IMR-90 (cell line): ENCODE results near the gene PLXDC1. TPM values are rescaled to one million over a fixed set of nuclear protein-coding genes. Genes with fewer than 3 reads are reported as not detected.

Source experiments
- ATAC-seq: fragments of 200-7000 bp; cut with Tn5 transposase; 2 replicates; pipeline ENCODE4 v1.9.1; 2020; ENCODE audit warnings: low read depth, mild to moderate bottlenecking, moderate library complexity
- BruUV-seq: library from RNA; stranded (reverse); fragments of 400-500 nt; replicated peaks from 2 replicates; lab custom pipeline; 2021; lab: Mats Ljungman, UMichigan
- CTCF ChIA-PET: fragments of 300-600 bp; formaldehyde crosslinking; extraction: SDS; loops from one replicate; lab custom pipeline; 2021; ENCODE audit warnings: antibody characterized with exemption; lab: Yijun Ruan, JAX
- POLR2A ChIA-PET: fragments of 300-600 bp; sonication (Branson Sonifier 250); formaldehyde crosslinking; loops from one replicate; lab custom pipeline; 2022; ENCODE audit warnings: antibody characterized with exemption; ENCODE audit not compliant: unreplicated experiment; lab: Charles Lee
- DNase-seq: peaks from one replicate; pipeline ENCODE4 v3.0.0; 2013
- H2AFZ ChIP-seq: replicated peaks from 2 replicates; pipeline ENCODE3; 2013; ENCODE audit warnings: low read length, mild to moderate bottlenecking; ENCODE audit not compliant: poor library complexity
- H2AK5ac ChIP-seq: 2 replicates; pipeline ENCODE4 v1.6.1; 2013; ENCODE audit warnings: low read depth, low read length, inconsistent platforms
- H2AK9ac ChIP-seq: replicated peaks from 2 replicates; pipeline ENCODE3; 2013; ENCODE audit warnings: mild to moderate bottlenecking, low read depth, low read length, moderate library complexity; ENCODE audit not compliant: poor library complexity
- H2BK120ac ChIP-seq: 2 replicates; pipeline ENCODE4 v1.6.1; 2013; ENCODE audit warnings: low read depth, low read length, inconsistent platforms
- H2BK15ac ChIP-seq: 3 replicates; pipeline ENCODE4 v1.6.1; 2013; ENCODE audit warnings: low read depth, low read length, inconsistent platforms
- H2BK20ac ChIP-seq: 2 replicates; pipeline ENCODE4 v1.6.1; 2013; ENCODE audit warnings: low read depth, mild to moderate bottlenecking, inconsistent platforms, low read length, moderate library complexity
- H2BK5ac ChIP-seq: 2 replicates; pipeline ENCODE4 v1.6.1; 2013; ENCODE audit warnings: mild to moderate bottlenecking, low read depth, low read length, inconsistent platforms; ENCODE audit not compliant: poor library complexity, severe bottlenecking
- H3K14ac ChIP-seq: replicated peaks from 2 replicates; pipeline ENCODE4 v1.6.1; 2013; ENCODE audit warnings: low read depth, low read length, inconsistent platforms
- H3K18ac ChIP-seq: 2 replicates; pipeline ENCODE4 v1.6.1; 2013; ENCODE audit warnings: low read depth, low read length, control low read depth
- H3K23ac ChIP-seq: 2 replicates; pipeline ENCODE4 v1.6.1; 2013; ENCODE audit warnings: low read depth, low read length, inconsistent platforms
- H3K27ac ChIP-seq: 2 replicates; pipeline ENCODE4 v1.5.1; 2013; ENCODE audit warnings: mild to moderate bottlenecking, control low read depth, low read length; ENCODE audit not compliant: insufficient read depth
- H3K27me3 ChIP-seq: 2 replicates; pipeline ENCODE4 v1.6.1; 2013; ENCODE audit warnings: low read length; ENCODE audit not compliant: control insufficient read depth, insufficient read depth
- H3K36me3 ChIP-seq: 2 replicates; pipeline ENCODE4 v1.6.1; 2013; ENCODE audit warnings: low read length, mixed read lengths; ENCODE audit not compliant: control insufficient read depth, insufficient read depth
- H3K4ac ChIP-seq: 2 replicates; pipeline ENCODE4 v1.6.1; 2013; ENCODE audit warnings: low read depth, low read length, inconsistent platforms
- H3K4me1 ChIP-seq: 2 replicates; pipeline ENCODE4 v1.6.1; 2013; ENCODE audit warnings: low read length, mixed read lengths; ENCODE audit not compliant: control insufficient read depth, insufficient read depth
- H3K4me2 ChIP-seq: 2 replicates; pipeline ENCODE4 v1.6.1; 2013; ENCODE audit warnings: low read depth, mild to moderate bottlenecking, control low read depth, low read length, moderate library complexity
- H3K4me3 ChIP-seq: 2 replicates; pipeline ENCODE4 v1.5.1; 2013; ENCODE audit warnings: low read depth, mild to moderate bottlenecking, control low read depth, low read length, moderate library complexity; ENCODE audit not compliant: insufficient read depth
- H3K56ac ChIP-seq: 2 replicates; pipeline ENCODE4 v1.6.1; 2013; ENCODE audit warnings: low read length, inconsistent platforms; ENCODE audit not compliant: insufficient read depth; ENCODE audit errors: extremely low read depth
- H3K79me1 ChIP-seq, 2 experiments: 2 replicates each; pipeline ENCODE4 v1.6.1; 2013; ENCODE audit warnings: low read length in 2 of 2, inconsistent platforms in 1 of 2, low read depth in 1 of 2
- H3K9ac ChIP-seq: 2 replicates; pipeline ENCODE4 v1.6.1; 2013; ENCODE audit warnings: low read depth, low read length, control low read depth
- H3K9me1 ChIP-seq: 2 replicates; pipeline ENCODE4 v1.6.1; 2013; ENCODE audit warnings: low read length, inconsistent platforms; ENCODE audit not compliant: insufficient read depth
- H3K9me3 ChIP-seq: 2 replicates; pipeline ENCODE4 v1.6.1; 2013; ENCODE audit warnings: low read length; ENCODE audit not compliant: control insufficient read depth, insufficient read depth
- H4K20me1 ChIP-seq: 2 replicates; pipeline ENCODE4 v1.6.1; 2013; ENCODE audit warnings: low read length, inconsistent platforms; ENCODE audit not compliant: insufficient read depth
- H4K5ac ChIP-seq: 2 replicates; pipeline ENCODE4 v1.6.1; 2013; ENCODE audit warnings: mild to moderate bottlenecking, low read depth, low read length, control low read depth
- H4K8ac ChIP-seq, 2 experiments: 2 replicates each; pipeline ENCODE4 v1.6.1; 2013; ENCODE audit warnings: low read depth in 2 of 2, low read length in 2 of 2, control low read depth in 1 of 2, inconsistent platforms in 1 of 2
- H4K91ac ChIP-seq: 2 replicates; pipeline ENCODE4 v1.6.1; 2013; ENCODE audit warnings: low read depth, low read length, inconsistent platforms; ENCODE audit not compliant: insufficient read depth
- BHLHE40 ChIP-seq: fragments of 150-350 bp; IDR thresholded peaks from 2 replicates; pipeline ENCODE4 v1.6.1; 2016; ENCODE audit warnings: mild to moderate bottlenecking, low read depth, low read length
- CEBPB ChIP-seq: IDR thresholded peaks from 2 replicates; pipeline ENCODE4 v1.6.1; 2012; ENCODE audit warnings: low read depth, low read length, improper control_type of control experiment
- CHD1 ChIP-seq: IDR thresholded peaks from 2 replicates; pipeline ENCODE4 v1.6.1; 2012; ENCODE audit warnings: low read depth, low read length, improper control_type of control experiment
- CTCF ChIP-seq: conservative IDR thresholded peaks from 2 replicates; pipeline ENCODE4 v1.5.1; 2012; ENCODE audit warnings: mild to moderate bottlenecking, low read depth, low read length, improper control_type of control experiment
- FOS ChIP-seq: fragments of 150-350 bp; IDR thresholded peaks from 2 replicates; pipeline ENCODE4 v1.6.1; 2016; ENCODE audit warnings: low read depth, low read length
- MAFK ChIP-seq: IDR thresholded peaks from 2 replicates; pipeline ENCODE4 v1.6.1; 2012; ENCODE audit warnings: low read depth, low read length, improper control_type of control experiment
- MAZ ChIP-seq: IDR thresholded peaks from 2 replicates; pipeline ENCODE4 v1.6.1; 2012; ENCODE audit warnings: low read depth, mild to moderate bottlenecking, low read length, improper control_type of control experiment, moderate library complexity, borderline replicate concordance
- MXI1 ChIP-seq: IDR thresholded peaks from 2 replicates; pipeline ENCODE4 v1.6.1; 2012; ENCODE audit warnings: low read depth, mild to moderate bottlenecking, low read length, moderate library complexity, borderline replicate concordance
- NFE2L2 ChIP-seq: fragments of 150-350 bp; IDR thresholded peaks from 2 replicates; pipeline ENCODE4 v1.6.1; 2016; ENCODE audit warnings: low read depth, mild to moderate bottlenecking, low read length
- POLR2A ChIP-seq: IDR thresholded peaks from 2 replicates; pipeline ENCODE4 v1.6.1; 2012; ENCODE audit warnings: mild to moderate bottlenecking, low read depth, low read length
- RAD21 ChIP-seq: IDR thresholded peaks from 2 replicates; pipeline ENCODE4 v1.6.1; 2012; ENCODE audit warnings: low read length, improper control_type of control experiment
- RCOR1 ChIP-seq: IDR thresholded peaks from 2 replicates; pipeline ENCODE4 v1.6.1; 2012; ENCODE audit warnings: mild to moderate bottlenecking, low read length, improper control_type of control experiment; ENCODE audit not compliant: insufficient replicate concordance
- RFX5 ChIP-seq: IDR thresholded peaks from 2 replicates; pipeline ENCODE4 v1.8.0; 2012; ENCODE audit warnings: low read depth, mild to moderate bottlenecking, low read length, moderate library complexity
- SMC3 ChIP-seq: fragments of 150-350 bp; IDR thresholded peaks from 2 replicates; pipeline ENCODE4 v1.6.1; 2016; ENCODE audit warnings: low read depth, mild to moderate bottlenecking, antibody characterized with exemption, low read length, moderate library complexity
- USF2 ChIP-seq: fragments of 150-350 bp; IDR thresholded peaks from 2 replicates; pipeline ENCODE4 v1.6.1; 2017; ENCODE audit warnings: mild to moderate bottlenecking, antibody characterized with exemption, low read length, low read depth
- WGBS, 2 experiments: methylation state at CpG; one replicate each; pipeline versions ENCODE4 v1.1.5 to v1.1.7; 2013; ENCODE audit warnings: missing lambda C conversion rate in 2 of 2; ENCODE audit not compliant: insufficient read length in 1 of 2; ENCODE audit errors: extremely low coverage in 2 of 2; 5-methylcytosine and 5-hydroxymethylcytosine counted together
- dilution Hi-C: fragments of 300-500 bp; cut with HindIII; formaldehyde crosslinking; loops from one replicate; pipeline ENCODE4 v1.14.3; 2018; ENCODE audit warnings: low sequenced_read_pairs; ENCODE audit not compliant: unreplicated experiment
- in situ Hi-C: fragments of 300-500 bp; cut with MboI; formaldehyde crosslinking; loops from 3 replicates; pipeline ENCODE4 v1.14.3; 2019; ENCODE audit warnings: low sequenced_read_pairs, inconsistent platforms, mixed read lengths
- intact Hi-C: fragments of 100-400 bp; cut with micrococcal nuclease; formaldehyde crosslinking; loops from 2 replicates; pipeline ENCODE4 v1.10.0; 2022
- polyA plus RNA-seq, 3 experiments: library from polyadenylated mRNA; depleted of rRNA; stranded (reverse); fragments of >200 nt; gene quantifications; 2 replicates each; pipeline ENCODE4 v1.2.3, GENCODE V29; 2012; ENCODE audit warnings: low replicate concordance in 1 of 3
- total RNA-seq: library from RNA; depleted of rRNA; stranded (reverse); fragments of >200 nt; gene quantifications from 2 replicates; pipeline ENCODE4 v1.2.3, GENCODE V29; 2012
- TF ChIP-seq, protein P1 (sequence below): fragments of 150-350 bp; IDR thresholded peaks from 2 replicates; pipeline ENCODE4 v1.6.1; 2016; ENCODE audit warnings: low read depth, mild to moderate bottlenecking, low read length, moderate library complexity, borderline replicate concordance

PLXDC1 gene
- total and polyA plus RNA-seq, 2 of the 4 experiments (the other 2 are of a cell fraction): under 0.01 to 0.50 TPM

DNA sequence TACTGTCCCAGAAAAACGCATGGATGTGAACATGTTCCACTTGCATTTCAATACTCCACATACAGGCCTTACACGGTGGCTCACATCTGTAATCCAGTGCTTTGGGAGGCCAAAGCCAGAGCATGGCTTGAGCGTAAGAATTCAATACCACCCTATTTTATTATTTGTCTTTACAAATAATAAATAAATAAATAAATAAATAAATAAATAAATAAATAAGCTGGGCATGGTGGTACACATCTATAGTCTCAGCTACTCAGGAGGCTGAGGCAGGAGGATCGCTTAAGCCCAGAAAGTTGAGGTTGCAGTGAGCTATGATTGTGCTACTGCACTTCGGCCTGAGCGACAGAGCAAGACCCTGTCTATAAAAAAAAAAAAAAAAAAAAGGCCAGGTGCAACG is 53.9 kb downstream of the PLXDC1 start:
- H2BK20ac ChIP-seq: no peak overlapping the region
- H2AK5ac ChIP-seq: no peak overlapping the region
- H3K9me3 ChIP-seq: no peaks in the 10 kb centered on the region
- ChIA-PET POLR2A (no interaction called here), CTCF (no interaction called here)
- H3K9me1 ChIP-seq: no peaks in the 10 kb centered on the region
- TF ChIP-seq CHD1: no peak
- no peak for TF ChIP-seq RCOR1
- TF ChIP-seq RAD21: no peak
- no peak for TF ChIP-seq CEBPB
- TF ChIP-seq USF2: no peak
- no peak for TF ChIP-seq BHLHE40
- no peak for TF ChIP-seq CTCF
- TF ChIP-seq SMC3: no peak
- TF ChIP-seq, protein P1, sequence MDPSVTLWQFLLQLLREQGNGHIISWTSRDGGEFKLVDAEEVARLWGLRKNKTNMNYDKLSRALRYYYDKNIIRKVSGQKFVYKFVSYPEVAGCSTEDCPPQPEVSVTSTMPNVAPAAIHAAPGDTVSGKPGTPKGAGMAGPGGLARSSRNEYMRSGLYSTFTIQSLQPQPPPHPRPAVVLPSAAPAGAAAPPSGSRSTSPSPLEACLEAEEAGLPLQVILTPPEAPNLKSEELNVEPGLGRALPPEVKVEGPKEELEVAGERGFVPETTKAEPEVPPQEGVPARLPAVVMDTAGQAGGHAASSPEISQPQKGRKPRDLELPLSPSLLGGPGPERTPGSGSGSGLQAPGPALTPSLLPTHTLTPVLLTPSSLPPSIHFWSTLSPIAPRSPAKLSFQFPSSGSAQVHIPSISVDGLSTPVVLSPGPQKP: no peak
- no peak for TF ChIP-seq RFX5
- TF ChIP-seq POLR2A: no peak
- TF ChIP-seq NFE2L2: no peak
- TF ChIP-seq MAZ: no peak
- TF ChIP-seq MAFK: no peak
- TF ChIP-seq FOS: no peak
- no peak for TF ChIP-seq MXI1
- no peak overlapping the region for H2AFZ ChIP-seq
- 92% methylated on average over 2 of the region's 7 CpGs; no CpG with 5 or more reads in 1 of the 2 experiments for WGBS, 2 experiments
- H3K4me2 ChIP-seq: no peak overlapping the region
- DNase-seq (no peak), ATAC-seq (no peak)
- H3K9ac ChIP-seq: no peak overlapping the region
- H4K5ac ChIP-seq: no peak overlapping the region
- no peaks in the 10 kb centered on the region for H4K20me1 ChIP-seq
- no peak overlapping the region for H2BK15ac ChIP-seq
- dilution Hi-C loops: no loop called here
- H2AK9ac ChIP-seq: no peak overlapping the region
- no TSS peak for BruUV-seq
- in situ Hi-C loops: no loop called here
- H3K18ac ChIP-seq: no peak overlapping the region
- no peak overlapping the region for H2BK120ac ChIP-seq
- no peaks in the 10 kb centered on the region for H3K79me1 ChIP-seq
- peaks cover 36% of the 10 kb centered on the region for H3K27me3 ChIP-seq
- no peak overlapping the region for H3K14ac ChIP-seq
- no peak overlapping the region for H3K56ac ChIP-seq
- intact Hi-C loops: no loop called here
- no peak overlapping the region for H3K4ac ChIP-seq
- H3K23ac ChIP-seq: no peak overlapping the region
- H2BK5ac ChIP-seq: no peak overlapping the region
- no peak overlapping the region for H3K4me3 ChIP-seq
- peaks cover 6% of the 10 kb centered on the region; the same call in 1 of the 2 replicates for H3K4me1 ChIP-seq
- no peak overlapping the region for H3K27ac ChIP-seq
- no peak overlapping the region for H4K91ac ChIP-seq
- no peaks in the 10 kb centered on the region for H3K36me3 ChIP-seq
- no peak overlapping the region for H4K8ac ChIP-seq
